Measurements from ENCODE around the gene ARL13B. TPM values are rescaled to one million over a fixed set of nuclear protein-coding genes. Genes with fewer than 3 reads are reported as not detected.
A peak's percentile ranks its signal among the peaks of the same experiment; 100 is the strongest.

Gene ARL13B
- total and polyA plus RNA-seq, 2 of the 13 experiments (the other 11 are each of a cell fraction or from before 2014, with no cell fraction given), result 2.2 to 9.6 TPM

- TF ChIP-seq, protein P1, sequence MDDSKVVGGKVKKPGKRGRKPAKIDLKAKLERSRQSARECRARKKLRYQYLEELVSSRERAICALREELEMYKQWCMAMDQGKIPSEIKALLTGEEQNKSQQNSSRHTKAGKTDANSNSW (CRISPR knock-in tag; IDR thresholded peaks at IDR 0.05; ENCODE audit: borderline replicate concordance), result no peak
- TF ChIP-seq ZNF12 (CRISPR knock-in tag; IDR thresholded peaks at IDR 0.05), result peak; percentile 71
- TF ChIP-seq BCLAF1 (IDR thresholded peaks at IDR 0.05), result no peak
- TF ChIP-seq ZNF563 (CRISPR knock-in tag; IDR thresholded peaks at IDR 0.05), result peak; percentile 69; the same call in 1 of the 2 replicates
- no peak for TF ChIP-seq MZF1 (CRISPR knock-in tag; IDR thresholded peaks at IDR 0.05; ENCODE audit: borderline replicate concordance)
- TF ChIP-seq ZNF367 (CRISPR knock-in tag; IDR thresholded peaks at IDR 0.05; ENCODE audit: borderline replicate concordance), result no peak
- no peak for TF ChIP-seq ARHGAP35 (CRISPR knock-in tag; IDR thresholded peaks at IDR 0.05; ENCODE audit: borderline replicate concordance)
- TF ChIP-seq ZNF792 (CRISPR knock-in tag; IDR thresholded peaks at IDR 0.05), result peak; percentile 13; the same call in 1 of the 2 replicates
- TF ChIP-seq NR2C2 (CRISPR knock-in tag; IDR thresholded peaks at IDR 0.05; ENCODE audit: borderline replicate concordance), result peak; percentile 61; the same call in 1 of the 2 replicates
- peak; percentile 88 for TF ChIP-seq TFDP2 (CRISPR knock-in tag; IDR thresholded peaks at IDR 0.05)
- peak; percentile 17; the same call in 1 of the 2 replicates for TF ChIP-seq ZNF160 (CRISPR knock-in tag; IDR thresholded peaks at IDR 0.05)
- TF ChIP-seq NCOA5 (CRISPR knock-in tag; IDR thresholded peaks at IDR 0.05), result no peak
- no peak for TF ChIP-seq ZNF83 (CRISPR knock-in tag; IDR thresholded peaks at IDR 0.05; ENCODE audit: borderline replicate concordance)
- peak; percentile 53; the same call in 1 of the 2 replicates for TF ChIP-seq SAFB2 (CRISPR knock-in tag; IDR thresholded peaks at IDR 0.05; ENCODE audit: borderline replicate concordance, low read depth)
- no peak for TF ChIP-seq REXO4 (CRISPR knock-in tag; IDR thresholded peaks at IDR 0.05; ENCODE audit: borderline replicate concordance)
- 0 out of 2 replicates have a peak, but pooled peaks have one; percentile 24 for TF ChIP-seq MLXIP (CRISPR knock-in tag; IDR thresholded peaks at IDR 0.05; ENCODE audit: borderline replicate concordance)
- 0 out of 2 replicates have a peak, but pooled peaks have one; percentile 33 for TF ChIP-seq GLI4 (CRISPR knock-in tag; IDR thresholded peaks at IDR 0.05; ENCODE audit: borderline replicate concordance)
- no peak for TF ChIP-seq MLX (CRISPR knock-in tag; IDR thresholded peaks at IDR 0.05)
Measured at GRCh38 chr3:94062513-94063404, 82.8 kb downstream of the ARL13B start, which contains the start of the genes DHFR2 and NSUN3 (continued).
